Glutamatergic neuron (in vitro differentiated cells): Measurements from ENCODE around the gene BSDC1. TPM values are rescaled to one million over a fixed set of nuclear protein-coding genes. Genes with fewer than 3 reads are reported as not detected.

ENCODE experiments used
- DNase-seq: peaks from one replicate; pipeline ENCODE4 v3.0.0; 2022
- H3K27ac Mint-ChIP-seq: one replicate; pipeline ENCODE4 v1.8.0; 2020; ENCODE audit warnings: mild to moderate bottlenecking, mixed read lengths, inconsistent platforms; ENCODE audit not compliant: unreplicated experiment
- H3K27me3 Mint-ChIP-seq: one replicate; pipeline ENCODE4 v1.8.0; 2020; ENCODE audit warnings: mild to moderate bottlenecking, moderate library complexity, mixed read lengths, inconsistent platforms; ENCODE audit not compliant: unreplicated experiment
- H3K36me3 Mint-ChIP-seq: one replicate; pipeline ENCODE4 v1.8.0; 2020; ENCODE audit warnings: mild to moderate bottlenecking, mixed read lengths, inconsistent platforms; ENCODE audit not compliant: unreplicated experiment
- H3K4me1 Mint-ChIP-seq: one replicate; pipeline ENCODE4 v1.8.0; 2020; ENCODE audit warnings: mild to moderate bottlenecking, low read depth, mixed read lengths, inconsistent platforms; ENCODE audit not compliant: unreplicated experiment
- H3K4me3 Mint-ChIP-seq: one replicate; pipeline ENCODE4 v1.8.0; 2020; ENCODE audit warnings: mild to moderate bottlenecking, mixed read lengths, inconsistent platforms; ENCODE audit not compliant: unreplicated experiment
- H3K9me3 Mint-ChIP-seq: one replicate; pipeline ENCODE4 v1.8.0; 2020; ENCODE audit warnings: mild to moderate bottlenecking, moderate library complexity, mixed read lengths, inconsistent platforms; ENCODE audit not compliant: unreplicated experiment
- CTCF ChIP-seq: fragments of 200-600 bp; sonication (generic); IDR thresholded peaks from one replicate; pipeline ENCODE4 v1.5.0; 2021; ENCODE audit not compliant: partially characterized antibody, unreplicated experiment
- total RNA-seq: library from RNA; stranded (reverse); fragmentation: NEBNext Ultra II Directional; extraction: Animal tissue kit (Norgen Biotek cat#: 25700); gene quantifications from one replicate; pipeline ENCODE4 v1.2.1, GENCODE V29; 2021; ENCODE audit not compliant: unreplicated experiment

Gene BSDC1
- total RNA-seq, 1 donor from 2014 or later = 161 TPM

GRCh38 chr1:32413507-32414185 lies 19.4 kb upstream of the BSDC1 start:
- Mint-ChIP-seq H3K36me3 (peaks cover 27% of the 10 kb centered on the region), H3K4me1 (no peaks in the 10 kb centered on the region), H3K4me3 (no peak overlapping the region), H3K27me3 (peaks cover 1% of the 10 kb centered on the region), H3K9me3 (peaks cover 8% of the 10 kb centered on the region), H3K27ac (no peak overlapping the region)
- DNase-seq = no peak
- peak; percentile 74 for TF ChIP-seq CTCF

GRCh38 chr1:32411261-32411660 lies 17.0 kb upstream of the BSDC1 start:
- DNase-seq = no peak
- Mint-ChIP-seq H3K9me3 (peaks cover 7% of the 10 kb centered on the region), H3K4me1 (no peaks in the 10 kb centered on the region), H3K27ac (no peak overlapping the region), H3K4me3 (no peak overlapping the region), H3K36me3 (peaks cover 13% of the 10 kb centered on the region), H3K27me3 (peaks cover 1% of the 10 kb centered on the region)
- TF ChIP-seq CTCF = no peak

- DNase-seq = no peak
- Mint-ChIP-seq H3K4me3 (no peak overlapping the region), H3K27me3 (no peaks in the 10 kb centered on the region), H3K27ac (no peak overlapping the region), H3K36me3 (peaks cover under 1% of the 10 kb centered on the region), H3K9me3 (no peaks in the 10 kb centered on the region), H3K4me1 (peaks cover 5% of the 10 kb centered on the region)
- TF ChIP-seq CTCF = no peak
Observed at GRCh38 chr1:32406629-32407111, 12.4 kb upstream of the BSDC1 start.

GRCh38 chr1:32405672-32406467 lies 11.6 kb upstream of the BSDC1 start:
- Mint-ChIP-seq H3K36me3 (no peaks in the 10 kb centered on the region), H3K4me3 (no peak overlapping the region), H3K27ac (no peak overlapping the region), H3K27me3 (no peaks in the 10 kb centered on the region), H3K9me3 (no peaks in the 10 kb centered on the region), H3K4me1 (peaks cover 5% of the 10 kb centered on the region)
- no peak for DNase-seq
- no peak for TF ChIP-seq CTCF

- H3K4me3 Mint-ChIP-seq = no peak overlapping the region
- no peaks in the 10 kb centered on the region for H3K9me3 Mint-ChIP-seq
- H3K36me3 Mint-ChIP-seq = no peaks in the 10 kb centered on the region
- no peak for DNase-seq
- H3K4me1 Mint-ChIP-seq = peaks cover 5% of the 10 kb centered on the region
- H3K27ac Mint-ChIP-seq = no peak overlapping the region
- H3K27me3 Mint-ChIP-seq = no peaks in the 10 kb centered on the region
- no peak for TF ChIP-seq CTCF
Observed at GRCh38 chr1:32404946-32405345, 10.7 kb upstream of the BSDC1 start.
